PC-9 (cell line): ENCODE data around the gene FAM89B.

Experiments
- EZH2 ChIP-seq: fragments of 200-600 bp; sonication (generic); IDR thresholded peaks from 2 replicates; pipeline ENCODE4 v1.8.0; 2017; ENCODE audit warnings: antibody characterized with exemption, low read depth
- TF ChIP-seq, protein P1 (sequence below): fragments of 200-600 bp; sonication (generic); conservative IDR thresholded peaks from 2 replicates; pipeline ENCODE4 v1.6.1; 2017; ENCODE audit warnings: mixed run types, antibody characterized with exemption, mild to moderate bottlenecking, moderate library complexity

DNA sequence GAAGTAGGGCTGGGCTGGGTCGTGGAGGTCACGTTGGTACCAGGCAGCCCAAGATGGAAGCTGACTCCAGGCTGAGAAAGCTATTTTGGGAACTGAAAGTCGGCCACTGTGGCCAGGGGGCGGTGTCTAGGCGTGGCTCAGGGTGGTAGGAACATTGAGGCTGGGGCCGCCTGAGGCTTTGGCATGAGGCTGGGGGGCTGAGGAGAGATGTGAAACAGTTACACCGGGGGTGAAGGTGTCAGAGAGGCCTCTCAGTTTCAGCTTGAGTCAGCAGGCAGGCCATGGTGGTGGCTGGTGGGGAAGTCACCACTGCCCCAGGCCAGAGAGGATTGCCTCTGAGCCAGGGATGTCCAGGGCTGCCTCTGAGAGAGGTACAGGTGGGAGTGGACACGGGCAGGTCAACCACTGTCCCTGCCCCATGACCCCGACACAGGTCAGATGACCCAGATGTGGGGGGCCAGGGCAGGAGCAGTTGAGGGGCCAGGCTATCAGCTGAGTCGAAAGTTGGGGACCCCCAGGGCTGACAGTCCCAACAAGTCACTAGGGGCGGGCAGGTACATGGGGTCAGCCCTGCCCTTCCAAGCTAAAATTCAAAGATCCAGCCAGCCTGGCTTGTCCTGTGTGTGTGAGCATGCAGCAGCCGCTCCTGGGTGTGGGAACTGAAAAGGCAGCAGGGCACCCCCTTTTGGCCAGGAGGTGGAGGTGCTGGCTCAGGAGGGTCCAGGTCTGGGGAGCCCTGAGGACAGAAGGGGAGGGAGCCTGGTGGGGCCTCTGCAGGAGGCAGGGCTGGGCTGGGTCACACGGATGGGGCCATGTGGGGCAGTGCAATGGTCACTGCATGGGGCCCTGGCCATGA, 16.1 kb downstream of the FAM89B start:
- TF ChIP-seq, protein P1, sequence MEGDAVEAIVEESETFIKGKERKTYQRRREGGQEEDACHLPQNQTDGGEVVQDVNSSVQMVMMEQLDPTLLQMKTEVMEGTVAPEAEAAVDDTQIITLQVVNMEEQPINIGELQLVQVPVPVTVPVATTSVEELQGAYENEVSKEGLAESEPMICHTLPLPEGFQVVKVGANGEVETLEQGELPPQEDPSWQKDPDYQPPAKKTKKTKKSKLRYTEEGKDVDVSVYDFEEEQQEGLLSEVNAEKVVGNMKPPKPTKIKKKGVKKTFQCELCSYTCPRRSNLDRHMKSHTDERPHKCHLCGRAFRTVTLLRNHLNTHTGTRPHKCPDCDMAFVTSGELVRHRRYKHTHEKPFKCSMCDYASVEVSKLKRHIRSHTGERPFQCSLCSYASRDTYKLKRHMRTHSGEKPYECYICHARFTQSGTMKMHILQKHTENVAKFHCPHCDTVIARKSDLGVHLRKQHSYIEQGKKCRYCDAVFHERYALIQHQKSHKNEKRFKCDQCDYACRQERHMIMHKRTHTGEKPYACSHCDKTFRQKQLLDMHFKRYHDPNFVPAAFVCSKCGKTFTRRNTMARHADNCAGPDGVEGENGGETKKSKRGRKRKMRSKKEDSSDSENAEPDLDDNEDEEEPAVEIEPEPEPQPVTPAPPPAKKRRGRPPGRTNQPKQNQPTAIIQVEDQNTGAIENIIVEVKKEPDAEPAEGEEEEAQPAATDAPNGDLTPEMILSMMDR = peak; percentile 76
- TF ChIP-seq EZH2 = no peak
